NCI-H187 treated with DMSO at 0.1 percent for 48 hours (cell line): ENCODE measurements around the gene PROSER3.
"Not testable (repeated sequence)": the region's sequence is repeated elsewhere in the genome, so short reads cannot be mapped to it uniquely, and the experiment has no call there.

Experiments used
- DNase-seq: peaks from one replicate; lab custom pipeline; 2025; lab: John Stamatoyannopoulos, UW

The PROSER3 gene

GRCh38 chr19:35722897-35723296 is 35.1 kb upstream of the PROSER3 start:
- no peak for DNase-seq

GRCh38 chr19:35723671-35724070 is 34.3 kb upstream of the PROSER3 start:
- no peak for DNase-seq

GRCh38 chr19:35724132-35724531 is 33.8 kb upstream of the PROSER3 start:
- not testable (repeated sequence) for DNase-seq

GRCh38 chr19:35724560-35724959 is 33.4 kb upstream of the PROSER3 start:
- no peak for DNase-seq

- no peak for DNase-seq
These were observed 32.6 kb upstream of the PROSER3 start for GRCh38 chr19:35725216-35725861.

- no peak for DNase-seq
These were observed 30.7 kb upstream of the PROSER3 start for GRCh38 chr19:35727053-35727955.

- DNase-seq: no peak
These were observed 29.8 kb upstream of the PROSER3 start for GRCh38 chr19:35727956-35728706.

GRCh38 chr19:35729021-35729420 is 29.0 kb upstream of the PROSER3 start:
- DNase-seq: no peak

- DNase-seq: no peak
These were observed 28.2 kb upstream of the PROSER3 start for GRCh38 chr19:35729763-35730162.

- no peak for DNase-seq
These were observed 27.6 kb upstream of the PROSER3 start for GRCh38 chr19:35730326-35730725.

GRCh38 chr19:35731353-35731752 is 26.6 kb upstream of the PROSER3 start:
- no peak for DNase-seq

- DNase-seq: no peak
These were observed 26.1 kb upstream of the PROSER3 start for GRCh38 chr19:35731779-35732405.

- DNase-seq: no peak
These were observed 25.3 kb upstream of the PROSER3 start for GRCh38 chr19:35732540-35733179.

- no peak for DNase-seq
These were observed 24.5 kb upstream of the PROSER3 start for GRCh38 chr19:35733180-35734125.

- no peak for DNase-seq
These were observed 23.7 kb upstream of the PROSER3 start for GRCh38 chr19:35734273-35734672.

- no peak for DNase-seq
These were observed 23.1 kb upstream of the PROSER3 start for GRCh38 chr19:35734889-35735288.

- no peak for DNase-seq
These were observed 20.8 kb upstream of the PROSER3 start for GRCh38 chr19:35736913-35737886.

- DNase-seq: no peak
These were observed 19.7 kb upstream of the PROSER3 start for GRCh38 chr19:35738021-35738886.
